Endothelial cell of umbilical vein (primary cell): ENCODE measurements around the gene CALHM6. TPM values are rescaled to one million over a fixed set of nuclear protein-coding genes. Genes with fewer than 3 reads are reported as not detected.

ENCODE experiments used
- BruUV-seq: library from RNA; stranded (reverse); fragments of 400-500 nt; replicated peaks from 2 replicates; lab custom pipeline; 2021; lab: Mats Ljungman, UMichigan
- CTCF ChIA-PET: fragments of 300-600, 350-600 bp; sonication (Branson Sonifier 250); formaldehyde crosslinking; loops from one replicate; lab custom pipeline; 2021; ENCODE audit warnings: antibody characterized with exemption, inconsistent platforms; lab: Charles Lee
- POLR2A ChIA-PET: fragments of 300-600, 350-600 bp; sonication (Branson Sonifier 250); formaldehyde crosslinking; loops from one replicate; lab custom pipeline; 2021; ENCODE audit warnings: antibody characterized with exemption, inconsistent platforms; lab: Charles Lee
- DNase-seq: peaks from one replicate; pipeline ENCODE4 v3.0.0-alpha.2; 2011; ENCODE audit warnings: low read depth, low spot score
- FAIRE-seq: peaks from 2 replicates; lab custom pipeline; 2011; peaks lifted over from hg19 to GRCh38; lab: Jason Lieb, UNC
- H2AFZ ChIP-seq: 2 replicates; pipeline ENCODE4 v1.6.0; 2012; ENCODE audit warnings: low read depth, low read length, control low read depth, inconsistent platforms
- H3K27ac ChIP-seq: 2 replicates; pipeline ENCODE4 v1.5.1; 2011; ENCODE audit warnings: low read depth, mild to moderate bottlenecking, control low read depth, low read length, moderate library complexity; ENCODE audit not compliant: insufficient read depth
- H3K27me3 ChIP-seq, 2 experiments: 2 replicates each; pipeline versions ENCODE4 v1.6.0 to v1.6.1; 2011; ENCODE audit warnings: low read length in 2 of 2, mixed read lengths in 1 of 2; ENCODE audit not compliant: control insufficient read depth in 2 of 2, insufficient read depth in 2 of 2
- H3K36me3 ChIP-seq, 2 experiments: 2 replicates in 1 of 2; 3 replicates in 1 of 2; pipeline ENCODE4 v1.5.1; 2011; ENCODE audit warnings: low read length in 2 of 2, mild to moderate bottlenecking in 1 of 2, moderate library complexity in 1 of 2; ENCODE audit not compliant: control insufficient read depth in 2 of 2, insufficient read depth in 2 of 2; ENCODE audit errors: extremely low read depth in 1 of 2
- H3K4me1 ChIP-seq: 3 replicates; pipeline ENCODE4 v1.5.1; 2011; ENCODE audit warnings: mild to moderate bottlenecking, low read length; ENCODE audit not compliant: control insufficient read depth, insufficient read depth; ENCODE audit errors: extremely low read depth
- H3K4me2 ChIP-seq: 2 replicates; pipeline ENCODE4 v1.6.1; 2011; ENCODE audit warnings: low read length, control low read depth, mixed read lengths; ENCODE audit not compliant: insufficient read depth
- H3K4me3 ChIP-seq, 3 experiments: fragments of 200-600 bp in 1 of 3; sonication (generic), shearing (Covaris generic) in 1 of 3; replicated peaks in 1 of 3; 2 replicates each; pipeline ENCODE4 v1.5.1; 2011 to 2016; ENCODE audit warnings: control low read depth in 3 of 3, low read length in 3 of 3, mild to moderate bottlenecking in 2 of 3, inconsistent platforms in 1 of 3, low read depth in 1 of 3, moderate library complexity in 1 of 3; ENCODE audit not compliant: insufficient read depth in 1 of 3
- H3K79me2 ChIP-seq: 2 replicates; pipeline ENCODE4 v1.6.0; 2012; ENCODE audit warnings: low read length, inconsistent platforms; ENCODE audit not compliant: control insufficient read depth, insufficient read depth
- H3K9ac ChIP-seq: replicated peaks from 2 replicates; pipeline ENCODE3; 2011; ENCODE audit warnings: low read length, control low read depth; ENCODE audit not compliant: insufficient read depth; ENCODE audit errors: extremely low read depth
- H3K9me1 ChIP-seq: replicated peaks from 3 replicates; pipeline ENCODE4 v1.6.0; 2011; ENCODE audit warnings: mild to moderate bottlenecking, low read length; ENCODE audit not compliant: control insufficient read depth, insufficient read depth; ENCODE audit errors: extremely low read depth
- H3K9me3 ChIP-seq: replicated peaks from 2 replicates; pipeline ENCODE4 v1.5.1; 2012; ENCODE audit warnings: low read length, inconsistent platforms; ENCODE audit not compliant: control insufficient read depth, insufficient read depth
- H4K20me1 ChIP-seq: replicated peaks from 2 replicates; pipeline ENCODE3; 2011; ENCODE audit warnings: mild to moderate bottlenecking, low read length; ENCODE audit not compliant: control insufficient read depth, insufficient read depth; ENCODE audit errors: extremely low read depth
- EZH2 ChIP-seq: IDR thresholded peaks from 2 replicates; pipeline ENCODE4 v1.6.1; 2012; ENCODE audit warnings: borderline replicate concordance, low read depth, mild to moderate bottlenecking, moderate library complexity, low read length, inconsistent platforms; ENCODE audit not compliant: severe bottlenecking
- FOS ChIP-seq: IDR thresholded peaks from 2 replicates; pipeline ENCODE4 v1.6.1; 2011; ENCODE audit warnings: mild to moderate bottlenecking, low read length, moderate library complexity, borderline replicate concordance; ENCODE audit not compliant: insufficient read depth
- GATA2 ChIP-seq: IDR thresholded peaks from 2 replicates; pipeline ENCODE4 v1.7.0; 2011; ENCODE audit warnings: low read depth, mild to moderate bottlenecking, moderate library complexity, mixed read lengths, low read length; ENCODE audit not compliant: insufficient read length, insufficient read depth
- JUN ChIP-seq: IDR thresholded peaks from 2 replicates; pipeline ENCODE4 v1.6.1; 2011; ENCODE audit warnings: borderline replicate concordance, low read depth; ENCODE audit not compliant: insufficient read length, insufficient read depth
- MYC ChIP-seq: IDR thresholded peaks from one replicate; pipeline ENCODE4 v1.6.1; 2011; ENCODE audit warnings: mild to moderate bottlenecking, low read depth, low read length
- POLR2A ChIP-seq: IDR thresholded peaks from 2 replicates; pipeline ENCODE4 v1.6.1; 2012; ENCODE audit warnings: low read depth, mild to moderate bottlenecking, control low read depth, low read length
- POLR2AphosphoS5 ChIP-seq: IDR thresholded peaks from 2 replicates; pipeline ENCODE4 v1.6.1; 2012; ENCODE audit warnings: low read depth, mild to moderate bottlenecking, control low read depth, low read length, moderate library complexity; ENCODE audit not compliant: insufficient read depth
- dilution Hi-C: fragments of 300-500 bp; cut with MboI; formaldehyde crosslinking; loops from one replicate; pipeline ENCODE4 v1.15.0; 2019; ENCODE audit warnings: low sequenced_read_pairs; ENCODE audit not compliant: extremely low pct_ligation_motif_present
- intact Hi-C: fragments of 100-400 bp; cut with micrococcal nuclease; formaldehyde crosslinking; loops from one replicate; pipeline ENCODE4 v1.10.0; 2022
- polyA plus RNA-seq, 4 experiments: library from polyadenylated mRNA; depleted of rRNA in 3 of 4; stranded (reverse) in 3 of 4; unstranded in 1 of 4; fragments of >200 nt; gene quantifications; 2 replicates each; pipeline versions ENCODE4 v1.2.1 to v1.2.3, GENCODE V29; 2011 to 2012; ENCODE audit warnings: missing spikeins in 1 of 4
- total RNA-seq: library from RNA; stranded (reverse); gene quantifications from 2 replicates; pipeline ENCODE4 v1.2.3, GENCODE V29; 2021
- TF ChIP-seq, protein P1 (sequence below), 2 donors: IDR thresholded peaks; 1 replicate in 1 of 2; 2 replicates in 1 of 2; pipeline ENCODE4 v1.5.1; 2011; ENCODE audit warnings: low read length in 2 of 2, mild to moderate bottlenecking in 2 of 2, moderate library complexity in 2 of 2, control low read depth in 1 of 2, inconsistent platforms in 1 of 2, low read depth in 1 of 2; ENCODE audit not compliant: insufficient read depth in 1 of 2; ENCODE audit errors: extremely low read depth in 1 of 2
- TF ChIP-seq, protein P2 (sequence below): IDR thresholded peaks from 2 replicates; pipeline ENCODE4 v1.6.1; 2011; ENCODE audit not compliant: insufficient read depth, insufficient read length

CALHM6 gene
- total and polyA plus RNA-seq, 2 donors (not counting 3 experiments of a cell fraction or from before 2014, with no cell fraction given) = 0.08 TPM; not detected in 1

DNA sequence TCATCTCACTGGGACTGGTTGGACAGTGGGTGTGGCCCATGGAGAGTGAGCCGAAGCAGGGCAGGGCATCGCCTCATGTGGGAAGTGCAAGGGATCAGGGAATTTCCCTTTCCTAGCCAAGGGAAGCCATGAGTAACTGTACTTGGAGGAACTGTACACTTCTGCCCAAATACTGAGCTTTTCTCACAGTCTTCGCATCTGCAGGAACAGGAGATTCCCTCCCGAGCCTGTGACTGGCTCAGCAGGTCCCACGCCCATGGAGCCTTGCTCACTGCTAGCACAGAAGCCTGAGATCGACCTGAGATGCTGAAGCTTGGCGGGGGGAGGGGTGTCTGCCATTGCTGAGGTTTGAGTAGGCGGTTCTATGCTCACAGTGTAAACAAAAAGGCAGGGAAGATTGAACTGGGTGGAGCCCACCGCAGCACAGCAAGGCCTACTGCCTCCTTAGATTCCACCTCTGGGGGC is 39.8 kb downstream of the CALHM6 start:
- Histone ChIP-seq H2AFZ (no peak overlapping the region), H3K79me2 (no peaks in the 10 kb centered on the region), H3K4me3 (no peak overlapping the region), H4K20me1 (no peaks in the 10 kb centered on the region), H3K9ac (no peak overlapping the region), H3K27me3 (peaks cover 0 to 2% of the 10 kb centered on the region in 2 experiments), H3K36me3 (no peaks in the 10 kb centered on the region), H3K4me2 (no peak overlapping the region), H3K9me1 (no peaks in the 10 kb centered on the region), H3K27ac (no peak overlapping the region), H3K9me3 (no peaks in the 10 kb centered on the region), H3K4me1 (no peaks in the 10 kb centered on the region)
- TF ChIP-seq, protein P1, sequence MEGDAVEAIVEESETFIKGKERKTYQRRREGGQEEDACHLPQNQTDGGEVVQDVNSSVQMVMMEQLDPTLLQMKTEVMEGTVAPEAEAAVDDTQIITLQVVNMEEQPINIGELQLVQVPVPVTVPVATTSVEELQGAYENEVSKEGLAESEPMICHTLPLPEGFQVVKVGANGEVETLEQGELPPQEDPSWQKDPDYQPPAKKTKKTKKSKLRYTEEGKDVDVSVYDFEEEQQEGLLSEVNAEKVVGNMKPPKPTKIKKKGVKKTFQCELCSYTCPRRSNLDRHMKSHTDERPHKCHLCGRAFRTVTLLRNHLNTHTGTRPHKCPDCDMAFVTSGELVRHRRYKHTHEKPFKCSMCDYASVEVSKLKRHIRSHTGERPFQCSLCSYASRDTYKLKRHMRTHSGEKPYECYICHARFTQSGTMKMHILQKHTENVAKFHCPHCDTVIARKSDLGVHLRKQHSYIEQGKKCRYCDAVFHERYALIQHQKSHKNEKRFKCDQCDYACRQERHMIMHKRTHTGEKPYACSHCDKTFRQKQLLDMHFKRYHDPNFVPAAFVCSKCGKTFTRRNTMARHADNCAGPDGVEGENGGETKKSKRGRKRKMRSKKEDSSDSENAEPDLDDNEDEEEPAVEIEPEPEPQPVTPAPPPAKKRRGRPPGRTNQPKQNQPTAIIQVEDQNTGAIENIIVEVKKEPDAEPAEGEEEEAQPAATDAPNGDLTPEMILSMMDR (IDR thresholded peaks at IDR 0.05; ENCODE audit: extremely low read depth in 1 of 2, insufficient read depth in 1 of 2, low read depth in 1 of 2, low read length in 2 of 2) = no peak
- intact Hi-C loops = no loop called here
- BruUV-seq = no TSS peak
- no peak for FAIRE-seq
- ChIA-PET POLR2A (no interaction called here), CTCF (interaction anchor here (1.2 to 3.2 kb wide), 2 partner anchors 11 to 214 kb away, joined by 4 to 13 read pairs; partner anchors contain the start of gene CALHM5)
- no peak for DNase-seq
- dilution Hi-C loops = no loop called here

DNA sequence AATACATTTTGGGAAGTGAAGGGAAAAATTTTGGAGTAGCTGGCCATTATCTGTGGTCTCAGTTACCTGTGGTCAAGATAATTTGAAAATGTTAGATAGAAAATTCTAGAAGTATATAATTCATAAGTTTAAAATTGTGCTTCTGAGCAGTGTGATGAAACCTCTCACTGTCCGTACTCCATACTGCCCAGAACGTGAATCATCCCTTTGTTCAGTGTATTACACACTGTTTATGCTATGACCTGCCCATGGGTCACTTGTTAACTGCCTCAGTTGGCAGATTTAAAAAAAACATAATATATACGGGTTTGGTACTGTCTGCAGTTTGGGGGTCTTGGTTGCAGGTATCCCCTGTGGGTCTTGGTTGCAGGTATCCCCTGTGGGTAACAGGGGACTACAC is 46.1 kb downstream of the CALHM6 start:
- DNase-seq (no peak), FAIRE-seq (no peak)
- intact Hi-C loops (no loop called here), dilution Hi-C loops (no loop called here)
- no peak overlapping the region for H3K4me2 ChIP-seq
- ChIA-PET CTCF (no interaction called here), POLR2A (no interaction called here)
- H3K36me3 ChIP-seq = no peaks in the 10 kb centered on the region
- H3K9ac ChIP-seq = no peak overlapping the region
- no peaks in the 10 kb centered on the region for H3K9me3 ChIP-seq
- no peaks in the 10 kb centered on the region for H3K9me1 ChIP-seq
- no peaks in the 10 kb centered on the region for H4K20me1 ChIP-seq
- no peak overlapping the region for H3K4me3 ChIP-seq
- no peak overlapping the region for H3K27ac ChIP-seq
- no peak for TF ChIP-seq EZH2
- TF ChIP-seq POLR2A = no peak
- TF ChIP-seq GATA2 = no peak
- TF ChIP-seq JUN = no peak
- TF ChIP-seq, protein P1 (IDR thresholded peaks at IDR 0.05; ENCODE audit: extremely low read depth in 1 of 2, insufficient read depth in 1 of 2, low read depth in 1 of 2, low read length in 2 of 2) = no peak
- no peak for TF ChIP-seq POLR2AphosphoS5
- no peak for TF ChIP-seq MYC
- no peak for TF ChIP-seq FOS
- TF ChIP-seq, protein P2, sequence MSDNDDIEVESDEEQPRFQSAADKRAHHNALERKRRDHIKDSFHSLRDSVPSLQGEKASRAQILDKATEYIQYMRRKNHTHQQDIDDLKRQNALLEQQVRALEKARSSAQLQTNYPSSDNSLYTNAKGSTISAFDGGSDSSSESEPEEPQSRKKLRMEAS = no peak
- H3K27me3 ChIP-seq = no peaks in the 10 kb centered on the region
- H3K79me2 ChIP-seq = no peaks in the 10 kb centered on the region
- no peak overlapping the region for H2AFZ ChIP-seq
- no TSS peak for BruUV-seq
- H3K4me1 ChIP-seq = peaks cover 6% of the 10 kb centered on the region
